GM12872 (cell line): Measurements from ENCODE around the gene XPR1.

Experiments used
- TF ChIP-seq, protein P1 (sequence below): IDR thresholded peaks from 3 replicates; pipeline ENCODE4 v1.5.1; 2011; ENCODE audit warnings: low read depth, mild to moderate bottlenecking, low read length, moderate library complexity; ENCODE audit not compliant: insufficient read depth

XPR1 gene

DNA sequence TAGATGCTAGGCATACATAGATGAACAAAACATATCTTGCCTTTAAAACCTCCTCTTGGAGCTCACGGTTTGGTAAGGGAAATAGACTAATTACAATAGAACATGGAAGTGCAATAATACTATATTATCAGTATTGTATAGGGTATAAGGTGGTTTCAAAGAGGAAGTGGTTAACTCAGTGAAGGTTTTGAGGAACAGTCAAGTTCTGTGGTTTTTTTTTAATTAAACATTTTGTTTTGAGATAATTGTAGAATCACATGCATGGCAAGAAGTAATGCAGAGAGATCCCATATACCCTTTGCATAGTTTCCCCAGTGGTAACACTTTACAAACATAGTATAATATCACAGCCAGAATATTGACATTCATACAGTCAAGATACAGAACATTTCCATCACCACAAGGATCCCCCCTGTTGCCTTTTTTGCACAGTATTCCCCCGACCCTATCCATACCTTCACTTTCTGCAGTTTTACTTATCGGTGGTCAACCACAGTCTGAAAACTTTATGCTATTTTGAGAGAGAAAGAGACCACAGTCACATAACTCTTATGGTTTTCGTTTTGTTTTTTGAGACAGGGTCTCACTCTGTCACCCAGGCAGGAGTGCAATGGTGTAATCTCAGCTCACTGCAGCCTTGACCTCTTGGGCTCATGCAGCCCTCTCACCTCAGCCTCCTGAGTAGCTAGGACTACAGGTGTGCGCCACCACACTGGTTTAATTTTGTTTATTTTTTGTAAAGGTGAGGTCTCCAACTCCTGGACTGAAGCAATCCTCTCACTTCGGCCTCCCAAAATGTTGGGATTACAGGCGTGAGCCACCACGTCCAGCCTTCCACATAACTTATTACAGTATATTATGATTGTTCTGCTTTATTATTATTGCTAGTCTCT is 220.4 kb downstream of the XPR1 start:
- TF ChIP-seq, protein P1, sequence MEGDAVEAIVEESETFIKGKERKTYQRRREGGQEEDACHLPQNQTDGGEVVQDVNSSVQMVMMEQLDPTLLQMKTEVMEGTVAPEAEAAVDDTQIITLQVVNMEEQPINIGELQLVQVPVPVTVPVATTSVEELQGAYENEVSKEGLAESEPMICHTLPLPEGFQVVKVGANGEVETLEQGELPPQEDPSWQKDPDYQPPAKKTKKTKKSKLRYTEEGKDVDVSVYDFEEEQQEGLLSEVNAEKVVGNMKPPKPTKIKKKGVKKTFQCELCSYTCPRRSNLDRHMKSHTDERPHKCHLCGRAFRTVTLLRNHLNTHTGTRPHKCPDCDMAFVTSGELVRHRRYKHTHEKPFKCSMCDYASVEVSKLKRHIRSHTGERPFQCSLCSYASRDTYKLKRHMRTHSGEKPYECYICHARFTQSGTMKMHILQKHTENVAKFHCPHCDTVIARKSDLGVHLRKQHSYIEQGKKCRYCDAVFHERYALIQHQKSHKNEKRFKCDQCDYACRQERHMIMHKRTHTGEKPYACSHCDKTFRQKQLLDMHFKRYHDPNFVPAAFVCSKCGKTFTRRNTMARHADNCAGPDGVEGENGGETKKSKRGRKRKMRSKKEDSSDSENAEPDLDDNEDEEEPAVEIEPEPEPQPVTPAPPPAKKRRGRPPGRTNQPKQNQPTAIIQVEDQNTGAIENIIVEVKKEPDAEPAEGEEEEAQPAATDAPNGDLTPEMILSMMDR: no peak

DNA sequence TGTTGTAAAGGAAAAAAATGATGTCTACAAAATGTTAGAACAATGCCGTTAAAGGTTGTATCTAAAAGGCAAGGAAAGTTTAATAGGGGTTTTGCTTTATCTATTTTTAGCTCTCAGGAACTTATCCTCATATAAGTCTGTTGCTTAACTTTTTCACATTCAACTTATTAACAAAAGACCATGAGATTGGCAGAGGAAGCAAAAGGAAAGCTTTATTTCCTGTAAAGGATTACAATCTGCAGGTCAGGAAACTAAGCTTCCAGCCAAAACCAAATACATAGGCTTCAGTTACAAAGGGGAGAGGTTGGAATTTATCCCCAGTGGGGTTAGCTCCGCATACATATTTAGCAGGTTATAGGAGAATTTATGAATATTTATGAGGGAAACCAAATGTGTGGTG is 222.2 kb downstream of the XPR1 start:
- TF ChIP-seq, protein P1: no peak

DNA sequence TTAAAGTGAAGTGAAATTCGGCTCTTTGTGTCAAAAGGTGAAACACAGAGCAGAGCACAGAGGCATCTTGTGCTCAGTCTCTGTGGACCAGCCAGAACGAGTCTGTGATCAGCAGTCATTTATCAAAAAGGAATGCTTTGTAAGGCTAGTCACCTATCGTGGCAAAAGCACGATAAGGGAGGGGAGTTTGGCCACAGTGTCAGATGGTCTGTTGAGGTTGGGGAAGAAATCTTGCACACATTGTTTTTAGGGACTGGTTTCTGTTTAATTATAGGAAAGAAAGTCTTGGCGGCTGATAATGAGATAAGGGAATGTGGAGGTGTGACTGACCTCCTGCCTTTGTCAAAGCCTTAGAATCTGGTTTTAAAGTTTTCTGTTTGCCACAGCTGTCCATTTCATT is 222.6 kb downstream of the XPR1 start:
- TF ChIP-seq, protein P1: no peak

GRCh38 chr1:180859306-180859705 is 227.5 kb downstream of the XPR1 start:
- TF ChIP-seq, protein P1: no peak

DNA sequence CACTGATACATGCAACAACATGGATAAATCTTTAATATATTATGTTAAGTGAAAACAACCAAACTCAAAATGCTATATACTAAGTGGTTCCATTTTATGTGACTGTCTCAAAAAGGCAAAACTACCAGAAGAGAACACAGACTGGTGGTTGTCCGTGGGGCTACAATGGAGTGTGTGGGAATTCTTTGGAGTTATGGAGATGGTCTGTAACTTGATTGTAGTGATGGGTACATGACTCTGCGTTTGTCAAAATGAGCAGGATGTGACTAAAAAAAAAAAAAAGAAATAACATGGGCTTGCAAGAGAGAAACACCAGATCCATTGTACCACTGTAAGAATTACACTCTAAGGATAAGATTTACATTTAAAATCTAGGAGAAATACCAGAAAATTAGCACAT is 228.7 kb downstream of the XPR1 start:
- TF ChIP-seq, protein P1: no peak

DNA sequence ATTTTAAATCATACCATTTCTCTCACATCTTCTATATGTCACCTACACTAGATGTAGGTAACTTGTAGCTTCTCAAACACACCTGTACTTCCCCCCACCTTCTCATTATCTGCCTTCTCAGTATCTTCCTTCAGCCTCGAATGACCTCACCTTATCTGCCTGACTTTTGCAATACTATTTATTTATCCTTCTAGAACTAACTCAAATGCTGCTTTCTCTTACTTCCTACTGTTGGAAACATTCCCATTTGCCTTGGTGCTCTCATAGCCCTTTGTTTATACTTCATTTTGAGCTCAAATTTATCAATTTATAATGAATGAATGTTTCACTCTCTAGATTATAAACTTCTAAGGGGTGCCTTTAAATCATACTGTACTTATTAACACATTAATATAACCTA is 230.5 kb downstream of the XPR1 start:
- TF ChIP-seq, protein P1: no peak

- TF ChIP-seq, protein P1: peak; percentile 59
Observed at GRCh38 chr1:180863158-180863775, 231.4 kb downstream of the XPR1 start.
